ENCODE measurements around the gene TNPO1. TPM values are rescaled to one million over a fixed set of nuclear protein-coding genes. Genes with fewer than 3 reads are reported as not detected.

TNPO1 gene
- total and polyA plus RNA-seq, 2 of the 13 experiments (the other 11 are each of a cell fraction or from before 2014, with no cell fraction given), result 26.7 to 123 TPM

DNA sequence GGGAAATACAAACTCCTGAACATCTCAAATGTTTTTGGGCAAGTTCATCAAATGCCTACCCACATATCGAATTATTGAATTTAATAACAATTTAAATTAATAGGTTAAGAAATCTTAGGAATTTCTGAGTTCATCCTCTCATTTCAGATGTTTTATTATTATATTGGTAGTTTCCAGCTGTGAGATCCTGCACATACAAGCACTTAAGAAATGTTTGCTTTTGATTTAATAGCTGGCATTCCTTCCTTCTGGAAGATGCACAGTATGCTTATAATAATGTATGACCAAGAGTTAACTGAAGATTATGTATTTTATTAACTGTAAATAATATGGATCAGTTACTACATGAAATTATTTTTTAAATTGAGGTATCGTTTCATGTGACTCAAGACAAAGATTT is 13.9 kb downstream of the TNPO1 start:
- no peaks in the 10 kb centered on the region for H3K79me2 ChIP-seq (ENCODE audit: insufficient read depth, low read length)

More for the DNA sequence above, 13.9 kb downstream of the TNPO1 start:
- 74% methylated on average over 2 of the region's 2 CpGs for WGBS (ENCODE audit: low lambda C conversion rate)
- Histone ChIP-seq H3K9me3 (ENCODE audit: low read length) (no peaks in the 10 kb centered on the region), H2AFZ (ENCODE audit: low read length) (no peak overlapping the region), H3K9ac (ENCODE audit: insufficient read depth, low read depth, low read length) (no peak overlapping the region), H3K27me3 (ENCODE audit: control insufficient read depth in 1 of 2, insufficient read depth in 2 of 2, low read length in 2 of 2) (no peaks in the 10 kb centered on the region), H3K4me2 (ENCODE audit: low read depth, low read length) (no peak overlapping the region), H3K4me1 (ENCODE audit: insufficient read depth, low read length) (no peaks in the 10 kb centered on the region), H3K27ac (ENCODE audit: extremely low read length, insufficient read depth, low read length) (no peak overlapping the region), H4K20me1 (ENCODE audit: insufficient read depth, low read length) (no peaks in the 10 kb centered on the region), H3K4me3 (replicated peaks in 1 of 3; ENCODE audit: insufficient read depth in 1 of 3, low read depth in 2 of 3, low read length in 3 of 3) (no peak overlapping the region), H3K36me3 (replicated peaks in 1 of 2; ENCODE audit: control insufficient read depth in 1 of 2, insufficient read depth in 2 of 2, low read length in 2 of 2) (no peaks in the 10 kb centered on the region)
- CTCF ChIA-PET (ENCODE audit: low intra/inter-chr PET ratio, low total read pairs), result no interaction called here
- BruUV-seq (replicated peaks), result no TSS peak
- ATAC-seq (no peak), FAIRE-seq (no peak), DNase-seq (ENCODE audit: low spot score) (no peak)
- intact Hi-C loops (cut with micrococcal nuclease; ENCODE audit: unreplicated experiment) (no loop called here), in situ Hi-C loops (cut with HindIII; ENCODE audit: extremely low pct_ligation_motif_present, low pct_unique_long_range_greater_than_20kb) (no loop called here)
- TF ChIP-seq NCOR1 (IDR thresholded peaks at IDR 0.05; ENCODE audit: borderline replicate concordance, low read length) (no peak), EED (CRISPR knock-in tag; IDR thresholded peaks at IDR 0.05) (no peak), ZBTB8A (CRISPR knock-in tag; IDR thresholded peaks at IDR 0.05; ENCODE audit: borderline replicate concordance, low read depth) (no peak), ZNF430 (CRISPR knock-in tag; IDR thresholded peaks at IDR 0.05) (no peak), ZNF20 (CRISPR knock-in tag; IDR thresholded peaks at IDR 0.05) (no peak), SAP130 (CRISPR knock-in tag; IDR thresholded peaks at IDR 0.05; ENCODE audit: low read depth) (no peak), ZNF317 (CRISPR knock-in tag; IDR thresholded peaks at IDR 0.05) (no peak), ZNF614 (CRISPR knock-in tag; IDR thresholded peaks at IDR 0.05; ENCODE audit: borderline replicate concordance) (no peak)
- TF ChIP-seq, protein P1, sequence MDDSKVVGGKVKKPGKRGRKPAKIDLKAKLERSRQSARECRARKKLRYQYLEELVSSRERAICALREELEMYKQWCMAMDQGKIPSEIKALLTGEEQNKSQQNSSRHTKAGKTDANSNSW (CRISPR knock-in tag; IDR thresholded peaks at IDR 0.05; ENCODE audit: borderline replicate concordance), result no peak
- TF ChIP-seq, protein P2, sequence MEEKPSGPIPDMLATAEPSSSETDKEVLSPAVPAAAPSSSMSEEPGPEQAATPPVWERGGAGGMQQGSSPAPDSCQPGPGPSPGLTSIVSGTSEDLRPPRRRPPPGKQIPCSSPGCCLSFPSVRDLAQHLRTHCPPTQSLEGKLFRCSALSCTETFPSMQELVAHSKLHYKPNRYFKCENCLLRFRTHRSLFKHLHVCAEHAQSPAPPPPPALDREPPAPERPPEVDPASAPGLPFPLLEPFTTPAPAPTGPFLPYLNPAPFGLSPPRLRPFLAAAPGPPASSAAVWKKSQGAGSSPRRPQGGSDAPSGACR (CRISPR knock-in tag; IDR thresholded peaks at IDR 0.05), result no peak
- TF ChIP-seq, protein P3, sequence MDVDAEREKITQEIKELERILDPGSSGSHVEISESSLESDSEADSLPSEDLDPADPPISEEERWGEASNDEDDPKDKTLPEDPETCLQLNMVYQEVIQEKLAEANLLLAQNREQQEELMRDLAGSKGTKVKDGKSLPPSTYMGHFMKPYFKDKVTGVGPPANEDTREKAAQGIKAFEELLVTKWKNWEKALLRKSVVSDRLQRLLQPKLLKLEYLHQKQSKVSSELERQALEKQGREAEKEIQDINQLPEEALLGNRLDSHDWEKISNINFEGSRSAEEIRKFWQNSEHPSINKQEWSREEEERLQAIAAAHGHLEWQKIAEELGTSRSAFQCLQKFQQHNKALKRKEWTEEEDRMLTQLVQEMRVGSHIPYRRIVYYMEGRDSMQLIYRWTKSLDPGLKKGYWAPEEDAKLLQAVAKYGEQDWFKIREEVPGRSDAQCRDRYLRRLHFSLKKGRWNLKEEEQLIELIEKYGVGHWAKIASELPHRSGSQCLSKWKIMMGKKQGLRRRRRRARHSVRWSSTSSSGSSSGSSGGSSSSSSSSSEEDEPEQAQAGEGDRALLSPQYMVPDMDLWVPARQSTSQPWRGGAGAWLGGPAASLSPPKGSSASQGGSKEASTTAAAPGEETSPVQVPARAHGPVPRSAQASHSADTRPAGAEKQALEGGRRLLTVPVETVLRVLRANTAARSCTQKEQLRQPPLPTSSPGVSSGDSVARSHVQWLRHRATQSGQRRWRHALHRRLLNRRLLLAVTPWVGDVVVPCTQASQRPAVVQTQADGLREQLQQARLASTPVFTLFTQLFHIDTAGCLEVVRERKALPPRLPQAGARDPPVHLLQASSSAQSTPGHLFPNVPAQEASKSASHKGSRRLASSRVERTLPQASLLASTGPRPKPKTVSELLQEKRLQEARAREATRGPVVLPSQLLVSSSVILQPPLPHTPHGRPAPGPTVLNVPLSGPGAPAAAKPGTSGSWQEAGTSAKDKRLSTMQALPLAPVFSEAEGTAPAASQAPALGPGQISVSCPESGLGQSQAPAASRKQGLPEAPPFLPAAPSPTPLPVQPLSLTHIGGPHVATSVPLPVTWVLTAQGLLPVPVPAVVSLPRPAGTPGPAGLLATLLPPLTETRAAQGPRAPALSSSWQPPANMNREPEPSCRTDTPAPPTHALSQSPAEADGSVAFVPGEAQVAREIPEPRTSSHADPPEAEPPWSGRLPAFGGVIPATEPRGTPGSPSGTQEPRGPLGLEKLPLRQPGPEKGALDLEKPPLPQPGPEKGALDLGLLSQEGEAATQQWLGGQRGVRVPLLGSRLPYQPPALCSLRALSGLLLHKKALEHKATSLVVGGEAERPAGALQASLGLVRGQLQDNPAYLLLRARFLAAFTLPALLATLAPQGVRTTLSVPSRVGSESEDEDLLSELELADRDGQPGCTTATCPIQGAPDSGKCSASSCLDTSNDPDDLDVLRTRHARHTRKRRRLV (CRISPR knock-in tag; IDR thresholded peaks at IDR 0.05), result no peak
- TF ChIP-seq, protein P4, sequence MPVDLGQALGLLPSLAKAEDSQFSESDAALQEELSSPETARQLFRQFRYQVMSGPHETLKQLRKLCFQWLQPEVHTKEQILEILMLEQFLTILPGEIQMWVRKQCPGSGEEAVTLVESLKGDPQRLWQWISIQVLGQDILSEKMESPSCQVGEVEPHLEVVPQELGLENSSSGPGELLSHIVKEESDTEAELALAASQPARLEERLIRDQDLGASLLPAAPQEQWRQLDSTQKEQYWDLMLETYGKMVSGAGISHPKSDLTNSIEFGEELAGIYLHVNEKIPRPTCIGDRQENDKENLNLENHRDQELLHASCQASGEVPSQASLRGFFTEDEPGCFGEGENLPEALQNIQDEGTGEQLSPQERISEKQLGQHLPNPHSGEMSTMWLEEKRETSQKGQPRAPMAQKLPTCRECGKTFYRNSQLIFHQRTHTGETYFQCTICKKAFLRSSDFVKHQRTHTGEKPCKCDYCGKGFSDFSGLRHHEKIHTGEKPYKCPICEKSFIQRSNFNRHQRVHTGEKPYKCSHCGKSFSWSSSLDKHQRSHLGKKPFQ (CRISPR knock-in tag; IDR thresholded peaks at IDR 0.05; ENCODE audit: insufficient replicate concordance), result no peak
- TF ChIP-seq, protein P5, sequence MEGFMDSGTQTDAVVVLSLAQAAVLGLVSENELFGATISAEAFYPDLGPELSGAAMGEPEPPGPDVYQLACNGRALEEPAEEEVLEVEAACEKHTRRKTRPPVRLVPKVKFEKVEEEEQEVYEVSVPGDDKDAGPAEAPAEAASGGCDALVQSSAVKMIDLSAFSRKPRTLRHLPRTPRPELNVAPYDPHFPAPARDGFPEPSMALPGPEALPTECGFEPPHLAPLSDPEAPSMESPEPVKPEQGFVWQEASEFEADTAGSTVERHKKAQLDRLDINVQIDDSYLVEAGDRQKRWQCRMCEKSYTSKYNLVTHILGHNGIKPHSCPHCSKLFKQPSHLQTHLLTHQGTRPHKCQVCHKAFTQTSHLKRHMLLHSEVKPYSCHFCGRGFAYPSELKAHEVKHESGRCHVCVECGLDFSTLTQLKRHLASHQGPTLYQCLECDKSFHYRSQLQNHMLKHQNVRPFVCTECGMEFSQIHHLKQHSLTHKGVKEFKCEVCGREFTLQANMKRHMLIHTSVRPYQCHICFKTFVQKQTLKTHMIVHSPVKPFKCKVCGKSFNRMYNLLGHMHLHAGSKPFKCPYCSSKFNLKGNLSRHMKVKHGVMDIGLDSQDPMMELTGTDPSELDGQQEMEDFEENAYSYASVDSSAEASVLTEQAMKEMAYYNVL (CRISPR knock-in tag; IDR thresholded peaks at IDR 0.05; ENCODE audit: borderline replicate concordance), result no peak
- POLR2A ChIA-PET, result no interaction called here
